ENCODE results near the gene CCDC186. TPM values are rescaled to one million over a fixed set of nuclear protein-coding genes. Genes with fewer than 3 reads are reported as not detected.

The CCDC186 gene
- total and polyA plus RNA-seq, 2 donors from 2014 or later: 4.7 to 34.2 TPM

DNA sequence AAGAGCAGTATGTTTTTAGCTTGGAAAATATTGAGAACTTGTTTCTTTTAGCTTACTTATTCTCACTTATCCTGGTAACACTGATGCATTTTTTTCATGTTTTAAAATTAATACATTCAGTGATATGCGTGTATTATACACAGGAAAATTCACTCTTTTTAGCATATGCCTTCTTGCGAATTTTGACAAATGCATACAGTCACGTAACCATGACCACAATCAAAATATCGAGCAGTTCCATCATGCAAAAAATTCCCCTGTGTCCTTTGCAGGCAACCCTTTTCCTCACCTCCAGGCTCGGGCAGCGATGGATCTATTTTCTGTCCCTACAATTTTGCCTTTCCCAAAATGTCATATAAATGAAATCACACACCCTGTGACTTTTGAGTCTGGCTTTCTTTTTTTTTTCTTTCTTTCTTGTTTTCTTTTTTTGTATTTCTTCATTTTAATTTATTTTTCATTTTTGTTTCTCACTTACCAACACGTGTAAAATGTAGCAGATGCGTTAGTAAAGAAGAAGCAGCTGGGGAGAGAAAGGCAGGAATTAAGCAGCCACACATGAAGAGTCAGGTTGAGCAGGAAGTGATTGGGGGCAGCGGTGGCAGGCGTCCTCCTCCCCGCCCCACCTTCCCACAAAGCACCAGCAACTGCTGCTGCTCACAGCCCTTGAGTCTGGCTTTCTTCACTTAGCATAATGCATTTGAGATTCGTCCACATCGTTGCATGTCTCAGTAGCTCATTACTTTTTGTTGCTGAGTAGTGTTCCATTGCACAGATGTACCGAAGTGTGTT lies 100.4 kb downstream of the CCDC186 start:
- intact Hi-C loops (cut with DNase I): no loop called here
- DNase-seq (no peak), FAIRE-seq (no peak)
- no peak for TF ChIP-seq CTCF (IDR thresholded peaks at IDR 0.05; ENCODE audit: borderline replicate concordance, extremely low read depth, insufficient read depth)
- Histone ChIP-seq H3K9ac (ENCODE audit: low read length in 3 of 3) (no peak overlapping the region), H3K4me1 (ENCODE audit: control insufficient read depth in 2 of 3, insufficient read depth in 2 of 3, low read depth in 1 of 3, low read length in 3 of 3) (no peaks in the 10 kb centered on the region), H3K27me3 (ENCODE audit: control insufficient read depth, insufficient read depth, low read length) (no peaks in the 10 kb centered on the region), H3K4me3 (ENCODE audit: low read length in 3 of 3) (no peak overlapping the region), H3K36me3 (ENCODE audit: control insufficient read depth in 2 of 3, insufficient read depth in 3 of 3, low read length in 3 of 3) (no peaks in the 10 kb centered on the region), H3K9me3 (ENCODE audit: control insufficient read depth in 2 of 3, insufficient read depth in 1 of 3, low read length in 3 of 3) (no peaks in the 10 kb centered on the region), H3K27ac (ENCODE audit: low read depth in 2 of 2, low read length in 2 of 2) (no peak overlapping the region)

- no peak overlapping the region for H3K9ac ChIP-seq (ENCODE audit: low read length in 3 of 3)
- DNase-seq: no peak
- no peak overlapping the region for H3K27ac ChIP-seq (ENCODE audit: low read depth in 2 of 2, low read length in 2 of 2)
- no peaks in the 10 kb centered on the region for H3K4me1 ChIP-seq (ENCODE audit: control insufficient read depth in 2 of 3, insufficient read depth in 2 of 3, low read depth in 1 of 3, low read length in 3 of 3)
- intact Hi-C loops (cut with DNase I): no loop called here
- H3K36me3 ChIP-seq (ENCODE audit: control insufficient read depth in 2 of 3, insufficient read depth in 3 of 3, low read length in 3 of 3): no peaks in the 10 kb centered on the region
- no peaks in the 10 kb centered on the region for H3K27me3 ChIP-seq (ENCODE audit: control insufficient read depth, insufficient read depth, low read length)
- H3K4me3 ChIP-seq (ENCODE audit: low read length in 3 of 3): no peak overlapping the region
- no peak for FAIRE-seq
- no peaks in the 10 kb centered on the region for H3K9me3 ChIP-seq (ENCODE audit: control insufficient read depth in 2 of 3, insufficient read depth in 1 of 3, low read length in 3 of 3)
- no peak for TF ChIP-seq CTCF (IDR thresholded peaks at IDR 0.05; ENCODE audit: borderline replicate concordance, extremely low read depth, insufficient read depth)
Measured at GRCh38 chr10:114071178-114071577, 102.8 kb downstream of the CCDC186 start.

Other genes starting within 250 kb of the CCDC186 start
- gene ADRB1, start 130.3 kb downstream of the CCDC186 start, total RNA-seq: 0.72 TPM
- gene ADRB1, start 130.3 kb downstream of the CCDC186 start, polyA plus RNA-seq (ENCODE audit: insufficient read depth, low read depth, low replicate concordance): 1.4 TPM
- 0.88 TPM for gene TDRD1, start 5.2 kb upstream of the CCDC186 start, total RNA-seq
- not detected for gene TDRD1, start 5.2 kb upstream of the CCDC186 start, polyA plus RNA-seq (ENCODE audit: insufficient read depth, low read depth, low replicate concordance)
- 6.5 TPM for gene VWA2, start 65.1 kb upstream of the CCDC186 start, total RNA-seq
- 0.17 TPM for gene VWA2, start 65.1 kb upstream of the CCDC186 start, polyA plus RNA-seq (ENCODE audit: insufficient read depth, low read depth, low replicate concordance)
- 24.0 TPM for gene AFAP1L2, start 230.3 kb upstream of the CCDC186 start, total RNA-seq
- gene AFAP1L2, start 230.3 kb upstream of the CCDC186 start, polyA plus RNA-seq (ENCODE audit: insufficient read depth, low read depth, low replicate concordance): 19.8 TPM

Data from kidney (tissue), 14 donors.